WERI-Rb-1 (cell line): ENCODE data around the gene CCDC47.

Experiments
- DNase-seq: peaks from one replicate; pipeline ENCODE4 v3.0.0-alpha.2; 2020
- H3K27ac ChIP-seq: fragments of 250-450 bp; sonication (Bioruptor Pico); 2 replicates; pipeline ENCODE4 v1.5.1; 2020; ENCODE audit warnings: mild to moderate bottlenecking, moderate library complexity
- H3K27me3 ChIP-seq: fragments of 250-450 bp; sonication (Bioruptor Pico); 2 replicates; pipeline ENCODE4 v1.5.1; 2021; ENCODE audit warnings: mild to moderate bottlenecking, low read depth, moderate library complexity; ENCODE audit not compliant: insufficient read depth, severe bottlenecking
- H3K36me3 ChIP-seq: fragments of 250-450 bp; sonication (Bioruptor Pico); 2 replicates; pipeline ENCODE4 v1.5.1; 2020; ENCODE audit warnings: mild to moderate bottlenecking, moderate library complexity
- H3K4me3 ChIP-seq: 2 replicates; pipeline ENCODE4 v1.5.1; 2011; ENCODE audit warnings: low read depth, mild to moderate bottlenecking, control low read depth, low read length
- H3K9me3 ChIP-seq: fragments of 250-450 bp; sonication (Bioruptor Pico); 2 replicates; pipeline ENCODE4 v1.5.1; 2021; ENCODE audit warnings: mild to moderate bottlenecking, moderate library complexity; ENCODE audit not compliant: severe bottlenecking
- CTCF ChIP-seq: IDR thresholded peaks from 2 replicates; pipeline ENCODE4 v1.5.1; 2011; ENCODE audit warnings: low read depth, mild to moderate bottlenecking, control low read depth, inconsistent platforms, low read length

Gene CCDC47

GRCh38 chr17:63754046-63754445 lies 19.4 kb downstream of the CCDC47 start:
- Histone ChIP-seq H3K9me3 (no peaks in the 10 kb centered on the region), H3K27ac (no peak overlapping the region), H3K36me3 (peaks cover 93% of the 10 kb centered on the region), H3K4me3 (no peak overlapping the region), H3K27me3 (no peaks in the 10 kb centered on the region)
- no peak for TF ChIP-seq CTCF
- no peak for DNase-seq

GRCh38 chr17:63753215-63753614 lies 20.2 kb downstream of the CCDC47 start:
- H3K27me3 ChIP-seq, result no peaks in the 10 kb centered on the region
- peaks cover 95% of the 10 kb centered on the region for H3K36me3 ChIP-seq
- DNase-seq, result no peak

GRCh38 chr17:63752707-63753106 lies 20.7 kb downstream of the CCDC47 start:
- DNase-seq, result no peak
- peaks cover 95% of the 10 kb centered on the region for H3K36me3 ChIP-seq
- no peak for TF ChIP-seq CTCF
- no peaks in the 10 kb centered on the region for H3K9me3 ChIP-seq
- H3K27ac ChIP-seq, result no peak overlapping the region
- H3K4me3 ChIP-seq, result no peak overlapping the region
- no peaks in the 10 kb centered on the region for H3K27me3 ChIP-seq

More at GRCh38 chr17:63753215-63753614, 20.2 kb downstream of the CCDC47 start:
- Histone ChIP-seq H3K9me3 (no peaks in the 10 kb centered on the region), H3K27ac (no peak overlapping the region), H3K4me3 (no peak overlapping the region)
- TF ChIP-seq CTCF, result no peak

- no peak for TF ChIP-seq CTCF
- Histone ChIP-seq H3K9me3 (no peaks in the 10 kb centered on the region), H3K27me3 (no peaks in the 10 kb centered on the region), H3K27ac (no peak overlapping the region), H3K4me3 (no peak overlapping the region), H3K36me3 (peaks cover 95% of the 10 kb centered on the region)
- DNase-seq, result no peak
Observed at GRCh38 chr17:63751806-63752205, 21.6 kb downstream of the CCDC47 start.

- DNase-seq, result peak; percentile 100
- Histone ChIP-seq H3K4me3 (peak within 1 kb of the TSS; percentile 96), H3K36me3 (peaks cover 14% of the 10 kb centered on the region), H3K9me3 (no peaks in the 10 kb centered on the region), H3K27me3 (no peaks in the 10 kb centered on the region), H3K27ac (peak within 1 kb of the TSS; percentile 91)
- TF ChIP-seq CTCF, result no peak
Observed at GRCh38 chr17:63741408-63742173, 31.8 kb downstream of the CCDC47 start, which contains the start of gene STRADA. Gene STRADA (minus strand): TSS chr17:63741799. CDS start chr17:63728369, 13,430 bp downstream.

- Histone ChIP-seq H3K27ac (peak overlapping the region; percentile 91), H3K27me3 (no peaks in the 10 kb centered on the region), H3K4me3 (peak overlapping the region; percentile 96), H3K36me3 (peaks cover 9% of the 10 kb centered on the region), H3K9me3 (no peaks in the 10 kb centered on the region)
- no peak for DNase-seq
- no peak for TF ChIP-seq CTCF
Observed at GRCh38 chr17:63741143-63741407, 32.3 kb downstream of the CCDC47 start.
